Stomach (tissue), 4 donors: ENCODE measurements around the gene RCN1.

Experiments used
- CTCF ChIP-seq, 7 experiments: fragments of 450-650 bp in 4 of 7; fragments of 200-600 bp in 3 of 7; sonication (generic) in 3 of 7; IDR thresholded peaks; one replicate each; pipeline ENCODE4 v1.5.1; 2016 to 2019; ENCODE audit warnings: antibody characterized with exemption in 7 of 7, control low read depth in 2 of 7, mild to moderate bottlenecking in 1 of 7
- EP300 ChIP-seq: sonication (generic); formaldehyde crosslinking; IDR thresholded peaks from one replicate; pipeline ENCODE4 v1.6.1; 2017; ENCODE audit warnings: antibody characterized with exemption

- no peak for TF ChIP-seq CTCF (IDR thresholded peaks at IDR 0.05)
- TF ChIP-seq EP300, result no peak
These were observed 63.4 kb downstream of the RCN1 start for GRCh38 chr11:32154275-32154674.
